Naive thymus-derived CD4-positive, alpha-beta T cell (primary cell): ENCODE data around the gene RALGPS1. TPM values are rescaled to one million over a fixed set of nuclear protein-coding genes. Genes with fewer than 3 reads are reported as not detected.

Source experiments
- ATAC-seq: fragments of 150-1000 bp; cut with Tn5 transposase; 2 replicates; pipeline ENCODE4 v1.10.0; 2021; ENCODE audit warnings: mild to moderate bottlenecking, moderate library complexity
- CTCF ChIA-PET: fragments of 350-600 bp; sonication (Branson Sonifier 250); formaldehyde crosslinking; loops from one replicate; lab custom pipeline; 2021; ENCODE audit warnings: antibody characterized with exemption; lab: Charles Lee
- POLR2A ChIA-PET: fragments of 350-600 bp; sonication (Branson Sonifier 250); formaldehyde crosslinking; loops from one replicate; lab custom pipeline; 2021; ENCODE audit warnings: antibody characterized with exemption, inconsistent platforms; lab: Charles Lee
- DNase-seq, 9 donors: peaks; one replicate each; pipeline versions ENCODE4 v3.0.0 to v3.0.0-alpha.2; 2020 to 2022; ENCODE audit warnings: mixed read lengths in 1 of 9
- H3K27ac ChIP-seq: one replicate; pipeline ENCODE4 v1.7.0; 2013; ENCODE audit warnings: mild to moderate bottlenecking, low read depth, low read length, moderate library complexity
- H3K27me3 ChIP-seq, 2 donors: one replicate each; pipeline ENCODE4 v1.7.0; 2013; ENCODE audit warnings: low read length in 2 of 2, mild to moderate bottlenecking in 2 of 2, moderate library complexity in 2 of 2; ENCODE audit not compliant: control insufficient read depth in 2 of 2, insufficient read depth in 2 of 2
- H3K36me3 ChIP-seq, 3 experiments: 1 replicate in 2 of 3; 2 replicates in 1 of 3; pipeline ENCODE4 v1.7.0; 2013; ENCODE audit warnings: low read length in 3 of 3, mild to moderate bottlenecking in 3 of 3, moderate library complexity in 1 of 3; ENCODE audit not compliant: insufficient read depth in 3 of 3, control insufficient read depth in 2 of 3
- H3K4me1 ChIP-seq, 2 donors: one replicate each; pipeline ENCODE4 v1.7.0; 2013; ENCODE audit warnings: low read length in 2 of 2, mild to moderate bottlenecking in 2 of 2, moderate library complexity in 1 of 2; ENCODE audit not compliant: control insufficient read depth in 2 of 2, insufficient read depth in 2 of 2
- H3K4me3 ChIP-seq: 2 replicates; pipeline ENCODE4 v1.7.0; 2013; ENCODE audit warnings: mild to moderate bottlenecking, low read length
- H3K9me3 ChIP-seq, 3 experiments: 1 replicate in 2 of 3; 2 replicates in 1 of 3; pipeline ENCODE4 v1.7.0; 2013; ENCODE audit warnings: low read length in 3 of 3; ENCODE audit not compliant: control insufficient read depth in 2 of 3
- H3K27ac Mint-ChIP-seq, 9 donors: one replicate each; pipeline ENCODE4 v1.8.0; 2020 to 2022; ENCODE audit warnings: mixed read lengths in 9 of 9, mild to moderate bottlenecking in 8 of 9, moderate library complexity in 5 of 9, inconsistent platforms in 2 of 9
- H3K27me3 Mint-ChIP-seq, 5 donors: one replicate each; pipeline ENCODE4 v1.8.0; 2021 to 2022; ENCODE audit warnings: mixed read lengths in 5 of 5, mild to moderate bottlenecking in 1 of 5
- H3K36me3 Mint-ChIP-seq, 5 donors: one replicate each; pipeline ENCODE4 v1.8.0; 2020 to 2022; ENCODE audit warnings: mixed read lengths in 5 of 5, mild to moderate bottlenecking in 3 of 5, inconsistent platforms in 1 of 5
- H3K4me1 Mint-ChIP-seq, 7 donors: one replicate each; pipeline ENCODE4 v1.8.0; 2020 to 2022; ENCODE audit warnings: mixed read lengths in 7 of 7, mild to moderate bottlenecking in 3 of 7, inconsistent platforms in 1 of 7
- H3K4me3 Mint-ChIP-seq, 10 donors: one replicate each; pipeline ENCODE4 v1.8.0; 2020 to 2022; ENCODE audit warnings: mild to moderate bottlenecking in 10 of 10, mixed read lengths in 10 of 10, moderate library complexity in 6 of 10, inconsistent platforms in 2 of 10
- H3K9me3 Mint-ChIP-seq, 11 donors: one replicate each; pipeline ENCODE4 v1.8.0; 2020 to 2022; ENCODE audit warnings: mixed read lengths in 11 of 11, mild to moderate bottlenecking in 4 of 11, inconsistent platforms in 1 of 11, moderate library complexity in 1 of 11
- intact Hi-C, 2 donors: fragments of 100-400 bp; cut with micrococcal nuclease; formaldehyde crosslinking; loops; one replicate each; pipeline ENCODE4 v1.15.1; 2023
- polyA plus RNA-seq, 2 donors: library from polyadenylated mRNA; unstranded; fragments of 300-500 nt; fragmentation: Illumina TruSeq; gene quantifications; one replicate each; pipeline ENCODE4 v1.2.3, GENCODE V29; 2021
- total RNA-seq, 6 experiments: library from RNA in 5 of 6; stranded (reverse) in 5 of 6; gene quantifications; 1 replicate in 5 of 6; 2 replicates in 1 of 6; pipeline ENCODE4 v1.2.3 and lab custom pipeline; 2021 to 2026

Gene RALGPS1
- total and polyA plus RNA-seq, 7 experiments from 2014 or later: 1.0 to 8.3 (median 4.1) TPM

GRCh38 chr9:126955811-126956210, 41.2 kb downstream of the RALGPS1 start:
- H3K36me3 ChIP-seq: no peaks in the 10 kb centered on the region
- ATAC-seq: no peak
- H3K27ac Mint-ChIP-seq: no peak overlapping the region
- ChIA-PET POLR2A (no interaction called here), CTCF (no interaction called here)
- H3K27me3 Mint-ChIP-seq: peaks cover 5 to 32% (median 12%) of the 10 kb centered on the region in 5 donors
- peaks cover 0 to 2% (median 0%) of the 10 kb centered on the region in 11 donors for H3K9me3 Mint-ChIP-seq
- intact Hi-C loops: no loop called here
- H3K36me3 Mint-ChIP-seq: no peaks in the 10 kb centered on the region
- H3K4me3 Mint-ChIP-seq: no peak overlapping the region
- H3K27me3 ChIP-seq: peaks cover 0 to 5% of the 10 kb centered on the region in 2 donors
- no peak overlapping the region for H3K27ac ChIP-seq
- no peak for DNase-seq
- H3K4me3 ChIP-seq: no peak overlapping the region
- H3K9me3 ChIP-seq: no peaks in the 10 kb centered on the region
- peaks cover 0 to 13% (median 0%) of the 10 kb centered on the region in 7 donors for H3K4me1 Mint-ChIP-seq
- H3K4me1 ChIP-seq: no peaks in the 10 kb centered on the region

GRCh38 chr9:126956917-126957686, 42.5 kb downstream of the RALGPS1 start:
- Mint-ChIP-seq H3K36me3 (no peaks in the 10 kb centered on the region), H3K9me3 (peaks cover 0 to 2% (median 0%) of the 10 kb centered on the region in 11 donors), H3K27ac (no peak overlapping the region), H3K27me3 (peaks cover 7 to 37% (median 17%) of the 10 kb centered on the region in 5 donors), H3K4me1 (peaks cover 0 to 14% (median 0%) of the 10 kb centered on the region in 7 donors), H3K4me3 (no peak overlapping the region)
- H3K9me3 ChIP-seq: no peaks in the 10 kb centered on the region
- H3K4me1 ChIP-seq: no peaks in the 10 kb centered on the region
- POLR2A ChIA-PET: no interaction called here
- ATAC-seq (no peak), DNase-seq (no peak)
- no peak overlapping the region for H3K4me3 ChIP-seq
- H3K36me3 ChIP-seq: no peaks in the 10 kb centered on the region
- CTCF ChIA-PET: interaction anchor here (1.2 kb wide), 1 partner anchor 15 kb away, joined by 4 read pairs; no protein-coding TSS in a partner anchor
- intact Hi-C loops: no loop called here
- H3K27ac ChIP-seq: no peak overlapping the region
- H3K27me3 ChIP-seq: peaks cover 0 to 5% of the 10 kb centered on the region in 2 donors

- ATAC-seq (no peak), DNase-seq (no peak)
- Mint-ChIP-seq H3K4me1 (peaks cover 0 to 8% (median 0%) of the 10 kb centered on the region in 7 donors), H3K36me3 (peaks cover 0 to under 1% (median 0%) of the 10 kb centered on the region in 5 donors), H3K27me3 (peaks cover 7 to 37% (median 17%) of the 10 kb centered on the region in 5 donors), H3K4me3 (no peak overlapping the region), H3K27ac (no peak overlapping the region), H3K9me3 (peaks cover 0 to 2% (median 0%) of the 10 kb centered on the region in 11 donors)
- no peaks in the 10 kb centered on the region for H3K9me3 ChIP-seq
- no peaks in the 10 kb centered on the region for H3K36me3 ChIP-seq
- H3K27me3 ChIP-seq: peaks cover 0 to 5% of the 10 kb centered on the region in 2 donors
- no peaks in the 10 kb centered on the region for H3K4me1 ChIP-seq
- no peak overlapping the region for H3K27ac ChIP-seq
- POLR2A ChIA-PET: no interaction called here
- CTCF ChIA-PET: interaction anchor here (1.2 kb wide), 1 partner anchor 16 kb away, joined by 4 read pairs; no protein-coding TSS in a partner anchor
- no peak overlapping the region for H3K4me3 ChIP-seq
- intact Hi-C loops: no loop called here
These were observed 43.1 kb downstream of the RALGPS1 start for GRCh38 chr9:126957687-126958053.

- Histone ChIP-seq H3K27ac (no peak overlapping the region), H3K27me3 (peaks cover 0 to 5% of the 10 kb centered on the region in 2 donors), H3K36me3 (no peaks in the 10 kb centered on the region), H3K9me3 (no peaks in the 10 kb centered on the region), H3K4me3 (no peak overlapping the region), H3K4me1 (no peaks in the 10 kb centered on the region)
- H3K4me3 Mint-ChIP-seq: no peak overlapping the region
- ChIA-PET POLR2A (no interaction called here), CTCF (interaction anchor here (0.5 to 1.0 kb wide), 2 partner anchors 120 to 237 kb away, joined by 3 to 4 read pairs; no protein-coding TSS in a partner anchor)
- H3K27me3 Mint-ChIP-seq: peaks cover 7 to 37% (median 10%) of the 10 kb centered on the region in 5 donors
- no peak for DNase-seq
- no peak overlapping the region for H3K27ac Mint-ChIP-seq
- intact Hi-C loops: no loop called here
- H3K4me1 Mint-ChIP-seq: peaks cover 0 to 6% (median 0%) of the 10 kb centered on the region in 7 donors
- peaks cover 0 to 5% (median 0%) of the 10 kb centered on the region in 5 donors for H3K36me3 Mint-ChIP-seq
- ATAC-seq: no peak
- H3K9me3 Mint-ChIP-seq: no peaks in the 10 kb centered on the region
These were observed 44.8 kb downstream of the RALGPS1 start for GRCh38 chr9:126959336-126959735.

- no peak overlapping the region for H3K27ac Mint-ChIP-seq
- no peak overlapping the region for H3K4me3 Mint-ChIP-seq
- ChIA-PET POLR2A (no interaction called here), CTCF (no interaction called here)
- intact Hi-C loops: no loop called here
- H3K9me3 Mint-ChIP-seq: no peaks in the 10 kb centered on the region
- peaks cover 7 to 35% (median 10%) of the 10 kb centered on the region in 5 donors for H3K27me3 Mint-ChIP-seq
- Histone ChIP-seq H3K9me3 (no peaks in the 10 kb centered on the region), H3K27ac (no peak overlapping the region), H3K36me3 (no peaks in the 10 kb centered on the region), H3K27me3 (peaks cover 0 to 5% of the 10 kb centered on the region in 2 donors), H3K4me1 (no peaks in the 10 kb centered on the region), H3K4me3 (no peak overlapping the region)
- H3K36me3 Mint-ChIP-seq: peaks cover 0 to 5% (median 0%) of the 10 kb centered on the region in 5 donors
- H3K4me1 Mint-ChIP-seq: peaks cover 0 to 6% (median 0%) of the 10 kb centered on the region in 7 donors
- DNase-seq: no peak
- ATAC-seq: no peak
These were observed 45.3 kb downstream of the RALGPS1 start for GRCh38 chr9:126959917-126960316.

- H3K36me3 ChIP-seq: no peaks in the 10 kb centered on the region
- peaks cover 4 to 8% (median 5%) of the 10 kb centered on the region in 7 donors for H3K4me1 Mint-ChIP-seq
- intact Hi-C loops: no loop called here
- CTCF ChIA-PET: interaction anchor here (1.5 kb wide), 1 partner anchor 239 kb away, joined by 3 read pairs; no protein-coding TSS in a partner anchor
- H3K36me3 Mint-ChIP-seq: peaks cover 0 to 9% (median 4%) of the 10 kb centered on the region in 5 donors
- H3K4me1 ChIP-seq: no peaks in the 10 kb centered on the region
- H3K27ac Mint-ChIP-seq: no peak overlapping the region
- POLR2A ChIA-PET: no interaction called here
- H3K9me3 ChIP-seq: no peaks in the 10 kb centered on the region
- no peaks in the 10 kb centered on the region for H3K9me3 Mint-ChIP-seq
- peaks cover 11 to 37% (median 20%) of the 10 kb centered on the region in 5 donors for H3K27me3 Mint-ChIP-seq
- no peak overlapping the region for H3K4me3 ChIP-seq
- no peak overlapping the region for H3K4me3 Mint-ChIP-seq
- ATAC-seq: no peak
- DNase-seq: no peak
- no peaks in the 10 kb centered on the region for H3K27me3 ChIP-seq
- H3K27ac ChIP-seq: no peak overlapping the region
These were observed 47.8 kb downstream of the RALGPS1 start for GRCh38 chr9:126962336-126962735.
